Inflammatory macrophage treated with lipopolysaccharide for 1 hour (primary cell): ENCODE results near the gene ROR1.

Source experiments
- DNase-seq, 2 donors: peaks; one replicate each; pipeline ENCODE4 v3.0.0-alpha.2; 2020 to 2022

Gene ROR1

GRCh38 chr1:63981408-63981773 is 207.6 kb downstream of the ROR1 start:
- no peak for DNase-seq

GRCh38 chr1:63982201-63982600 is 208.4 kb downstream of the ROR1 start:
- DNase-seq = no peak

DNA sequence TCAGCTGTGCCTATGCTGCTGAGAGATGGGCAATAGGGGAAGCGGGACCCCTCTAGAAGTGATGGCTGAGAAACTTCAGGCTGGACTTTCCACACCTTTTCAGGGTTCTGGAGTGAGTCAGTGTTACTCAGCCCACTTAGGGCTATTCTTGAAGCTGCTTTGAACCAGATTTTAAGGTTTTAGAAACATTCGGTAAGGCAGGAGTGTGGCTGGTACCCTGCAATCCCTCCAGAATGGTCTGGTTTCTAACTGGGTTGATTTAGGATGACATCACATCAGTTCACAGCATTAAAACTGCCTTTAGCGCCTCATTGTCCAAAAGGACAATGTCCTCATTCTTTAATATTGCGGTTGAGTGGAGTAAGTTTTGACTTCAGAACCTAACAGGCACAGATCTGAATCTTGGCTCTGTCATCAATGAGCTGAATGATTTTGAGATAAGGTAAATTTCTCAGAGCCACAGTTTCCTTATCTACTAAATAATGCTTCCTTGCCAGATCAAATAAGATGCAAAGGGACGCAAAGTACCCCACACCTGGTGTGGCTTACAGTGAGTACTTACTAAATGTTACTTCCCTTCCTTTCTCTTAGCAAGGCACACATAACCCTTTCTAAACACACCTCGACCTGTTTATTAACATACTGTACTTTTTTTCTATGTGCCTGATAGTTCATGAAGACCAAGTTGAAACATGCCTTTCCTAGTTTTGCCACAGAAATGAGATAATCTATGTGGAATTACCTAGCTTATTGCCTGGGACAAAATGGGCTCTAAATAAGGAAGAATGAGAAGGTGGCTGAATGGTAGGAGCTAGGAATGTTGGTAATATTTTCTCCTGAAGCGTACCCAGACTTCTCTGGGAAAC is 209.8 kb downstream of the ROR1 start:
- DNase-seq = no peak

- DNase-seq = no peak
These were observed 210.6 kb downstream of the ROR1 start for GRCh38 chr1:63984257-63984929.

DNA sequence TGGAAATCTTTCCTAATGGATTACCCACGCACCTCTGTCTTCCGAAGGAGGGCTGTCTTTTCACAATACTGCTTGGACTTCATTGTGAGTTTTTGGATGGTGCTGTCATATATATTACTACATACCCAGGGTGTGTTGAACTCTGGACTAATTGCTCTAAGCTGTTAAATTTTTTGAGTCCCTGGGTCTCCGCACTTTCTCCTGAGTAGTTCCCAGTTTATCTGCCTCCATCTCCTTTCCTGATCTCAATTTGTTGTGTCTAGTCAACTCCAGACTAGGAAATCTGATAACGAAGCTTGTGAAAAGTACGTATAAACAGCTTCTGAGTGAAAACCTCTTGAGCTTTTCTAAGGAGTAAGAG is 211.1 kb downstream of the ROR1 start:
- DNase-seq = no peak

DNA sequence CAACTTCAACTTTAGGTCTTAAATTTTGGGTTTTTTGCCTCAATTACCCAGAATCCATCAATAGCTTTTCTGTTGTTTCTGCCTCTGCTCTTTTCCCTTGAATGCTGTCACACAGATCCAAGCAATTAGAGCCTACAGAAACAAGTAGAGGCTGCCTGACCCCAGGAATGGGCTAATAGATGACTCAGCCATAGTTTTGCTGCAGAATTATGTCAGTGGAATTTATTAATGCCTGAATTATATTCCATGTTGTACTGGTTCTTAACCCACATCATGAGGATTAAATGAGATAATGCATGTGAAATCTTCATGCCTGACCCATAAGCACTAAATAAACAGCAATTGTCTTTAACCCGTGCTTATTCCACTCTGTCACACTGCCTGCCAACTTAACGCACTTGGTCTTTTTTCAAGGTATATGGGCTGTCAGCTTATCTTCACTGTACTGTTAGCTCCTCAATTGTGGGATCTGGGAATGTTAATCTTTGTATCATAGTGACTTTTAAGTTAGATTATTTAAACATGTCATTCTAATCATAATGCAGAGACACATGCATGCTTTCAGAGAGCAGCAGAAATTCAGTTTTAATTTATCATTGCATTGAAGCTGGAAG is 213.3 kb downstream of the ROR1 start:
- no peak for DNase-seq

DNA sequence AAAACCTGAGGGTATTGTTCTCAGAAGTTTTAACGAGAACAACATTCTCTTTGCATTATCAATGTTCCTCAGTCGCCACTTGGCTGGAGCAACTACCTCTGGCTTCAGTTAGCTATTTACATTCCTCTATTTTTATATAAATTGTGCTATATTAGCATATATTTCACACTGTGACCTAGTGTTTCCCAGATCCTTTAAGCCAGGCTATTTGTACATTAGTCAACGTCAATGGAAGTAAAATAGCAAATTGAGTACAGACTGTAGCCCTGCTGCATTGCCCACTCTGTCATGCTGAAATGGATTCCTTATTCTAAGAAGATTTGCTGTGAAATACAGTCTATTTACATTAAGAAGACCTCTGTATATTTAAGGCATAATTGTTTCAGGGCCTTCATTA is 213.8 kb downstream of the ROR1 start:
- DNase-seq = no peak

DNA sequence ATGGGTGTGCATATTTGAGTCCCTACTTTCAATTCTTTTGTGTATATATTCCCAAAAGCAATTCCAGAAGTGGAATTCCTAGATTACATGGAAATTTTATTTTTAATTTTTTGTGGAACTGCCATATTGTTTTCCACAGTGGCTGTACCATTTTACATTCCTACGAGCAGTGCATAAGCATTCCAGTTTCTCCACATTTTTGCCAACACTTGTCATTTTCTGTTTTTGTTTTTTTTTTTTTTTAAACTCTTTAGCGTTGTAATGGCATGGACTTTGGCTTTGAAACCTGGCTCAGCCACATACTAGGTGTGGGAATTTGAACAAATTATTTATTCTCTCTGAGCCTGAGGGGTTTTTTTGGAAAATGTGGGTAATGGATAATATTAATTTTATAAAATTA is 215.1 kb downstream of the ROR1 start:
- DNase-seq = no peak

- no peak for DNase-seq
These were observed 217.9 kb downstream of the ROR1 start for GRCh38 chr1:63991685-63992084.

DNA sequence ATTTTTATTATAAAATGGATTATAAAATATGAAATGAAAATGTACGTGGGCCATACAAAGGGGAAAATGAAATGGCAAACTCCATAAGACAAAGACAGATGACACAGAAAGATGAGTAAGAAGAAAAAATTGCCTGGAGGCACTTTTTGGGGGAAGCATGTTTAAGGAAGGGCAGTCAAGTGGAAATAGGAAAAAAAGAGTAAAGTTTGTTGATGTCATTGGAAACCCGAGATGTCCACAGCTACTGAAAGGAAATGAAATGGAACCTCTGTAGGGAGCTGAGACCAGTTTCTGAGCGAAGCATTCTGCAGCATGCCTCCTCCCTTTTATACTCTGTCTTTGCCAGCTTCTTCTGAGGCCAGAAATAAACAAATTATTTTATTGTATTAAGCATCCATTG is 226.2 kb downstream of the ROR1 start:
- DNase-seq = no peak

DNA sequence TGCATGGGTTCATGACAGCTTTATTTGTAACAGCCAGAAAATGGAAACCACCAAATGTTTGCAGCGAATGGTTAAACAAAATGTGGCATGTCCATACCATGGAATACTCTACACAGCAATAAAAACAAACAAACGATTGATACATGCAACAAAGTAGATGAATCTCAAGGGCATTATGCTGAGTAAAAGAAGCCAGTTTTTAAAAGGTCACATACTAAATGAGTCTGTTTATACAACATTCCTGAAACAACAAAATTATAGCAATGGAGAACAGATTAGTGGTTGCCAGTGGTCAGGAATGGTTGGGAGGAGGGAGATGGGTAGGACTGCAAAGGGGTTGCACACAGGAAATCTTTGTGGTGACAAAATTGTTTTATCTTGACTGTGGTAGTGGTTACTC is 227.2 kb downstream of the ROR1 start:
- DNase-seq = no peak

DNA sequence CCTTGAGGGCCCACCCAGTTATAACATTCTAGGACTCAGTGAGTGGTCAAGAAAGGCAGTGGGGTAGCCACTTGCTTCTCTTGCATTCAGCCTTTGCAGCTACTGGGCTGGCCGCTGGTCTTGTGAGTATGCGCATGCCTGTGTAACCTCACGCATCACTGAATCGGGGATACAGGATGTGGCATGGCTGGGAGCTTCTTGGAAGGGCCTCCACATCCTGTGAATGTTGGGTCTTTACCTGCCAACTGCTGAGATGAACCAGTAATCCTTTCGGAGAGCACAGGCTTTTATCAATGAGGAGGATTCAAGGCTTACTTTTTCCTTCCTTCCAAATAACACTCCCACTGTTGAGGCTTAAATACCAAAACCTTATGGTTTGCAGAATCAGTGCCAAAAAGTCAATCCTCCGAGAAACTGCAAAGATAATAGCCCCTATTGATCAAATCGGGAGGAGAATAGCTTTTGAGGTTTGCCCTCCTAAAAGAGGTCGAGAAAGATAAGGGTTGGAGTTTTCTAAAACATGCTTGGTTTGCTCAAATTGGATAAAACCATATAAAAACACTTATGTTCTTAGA is 230.7 kb downstream of the ROR1 start:
- DNase-seq = no peak

GRCh38 chr1:64005801-64006200 is 232.0 kb downstream of the ROR1 start:
- no peak for DNase-seq

DNA sequence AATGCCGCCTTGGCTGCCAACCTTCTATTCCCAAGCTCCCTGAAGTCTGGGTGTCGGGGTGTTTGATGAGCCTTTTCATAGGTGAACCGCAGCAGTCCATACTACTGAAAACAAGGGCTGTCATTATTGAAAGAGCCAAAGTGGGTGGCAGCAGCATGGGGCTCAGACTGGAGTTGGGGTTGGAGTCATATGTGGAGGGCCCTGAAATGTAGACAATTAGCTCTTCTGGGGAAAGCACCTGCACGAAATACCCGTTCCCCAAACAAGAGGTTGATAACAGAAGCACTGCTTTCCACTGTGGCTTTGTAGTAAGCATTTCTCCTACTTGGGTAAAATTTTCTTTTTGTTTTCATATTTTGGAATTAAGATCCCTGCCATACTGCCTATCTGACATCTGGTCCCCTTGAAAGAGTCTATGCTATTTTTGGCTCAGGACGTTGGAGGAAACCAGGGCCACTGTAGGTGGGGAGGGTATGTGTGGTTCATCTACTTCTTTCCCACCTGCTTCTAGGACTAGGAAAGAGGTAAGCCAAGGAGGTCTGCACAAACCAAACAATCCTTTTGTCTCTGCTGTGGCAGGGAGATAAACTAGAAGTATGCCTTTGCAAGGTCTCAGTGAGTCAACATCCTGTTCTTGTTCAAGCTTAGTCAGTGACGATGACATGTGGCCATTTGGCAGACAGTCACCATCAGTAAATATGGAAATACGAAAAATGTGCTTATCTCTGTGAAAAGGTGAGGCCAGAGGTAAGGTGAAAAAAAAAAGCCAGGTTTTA is 232.6 kb downstream of the ROR1 start:
- DNase-seq = no peak

DNA sequence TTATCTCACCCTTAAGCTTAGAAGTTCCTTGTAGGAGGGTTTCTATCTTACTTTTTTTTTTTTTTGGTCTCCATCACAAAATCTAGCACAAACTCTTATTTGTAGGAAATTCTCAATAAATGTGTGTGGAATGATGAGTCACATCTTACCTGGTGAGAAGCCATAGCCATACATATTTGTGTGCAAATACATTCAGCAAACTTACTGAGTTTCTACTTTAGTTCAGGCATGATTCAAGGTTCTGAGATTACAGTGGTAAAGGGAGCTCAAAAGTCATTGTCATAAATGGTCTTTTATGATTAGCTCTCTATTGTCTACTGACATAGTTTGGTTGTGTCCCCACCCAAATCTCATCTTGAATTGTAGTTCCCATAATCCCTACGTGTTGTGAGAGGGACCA is 236.5 kb downstream of the ROR1 start:
- DNase-seq = no peak

DNA sequence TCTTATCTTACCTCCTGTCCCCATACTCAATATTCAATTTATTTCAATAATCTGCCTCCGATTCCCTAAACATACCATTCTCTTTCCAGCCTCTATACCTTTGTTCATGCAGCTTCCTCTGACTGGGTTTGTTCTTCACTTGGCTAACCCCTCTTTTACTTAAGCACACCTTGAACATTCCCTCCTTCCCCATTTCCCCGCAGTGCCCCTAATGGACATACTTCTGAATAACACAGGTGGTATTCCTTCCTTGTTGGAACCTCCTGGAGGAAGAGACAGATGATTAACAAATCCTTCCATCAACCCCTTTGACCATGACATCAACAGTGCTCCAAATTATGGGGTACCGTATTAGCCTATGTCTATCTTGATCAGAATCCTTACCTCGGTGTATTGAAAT is 239.6 kb downstream of the ROR1 start:
- DNase-seq = no peak

DNA sequence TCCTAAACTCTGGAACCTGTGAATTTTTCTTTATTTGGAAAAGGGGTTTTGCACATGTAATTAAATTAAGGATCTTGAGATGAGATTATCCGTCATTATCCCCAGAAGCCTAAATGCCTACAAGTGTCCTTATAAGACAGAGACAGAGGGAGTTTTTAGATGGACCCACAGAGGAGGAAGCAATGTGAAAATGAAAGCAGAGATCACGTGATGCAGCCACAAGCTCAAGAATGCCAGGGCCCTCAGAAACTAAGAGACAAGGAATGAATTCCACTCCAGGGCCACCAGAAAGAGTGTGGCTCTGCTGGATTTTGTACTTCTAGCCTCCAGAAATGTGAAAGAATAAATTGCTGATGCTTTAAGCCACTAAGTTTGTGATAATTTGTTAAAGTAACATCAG is 246.0 kb downstream of the ROR1 start:
- peak; percentile 9 for DNase-seq

GRCh38 chr1:64021066-64021465 is 247.2 kb downstream of the ROR1 start:
- DNase-seq = no peak

- DNase-seq = no peak
These were observed 251.2 kb downstream of the ROR1 start for GRCh38 chr1:64025051-64025450.

- DNase-seq = no peak
These were observed 255.2 kb downstream of the ROR1 start for GRCh38 chr1:64029037-64029436.

- DNase-seq = no peak
These were observed 256.6 kb downstream of the ROR1 start for GRCh38 chr1:64030411-64030810.

DNA sequence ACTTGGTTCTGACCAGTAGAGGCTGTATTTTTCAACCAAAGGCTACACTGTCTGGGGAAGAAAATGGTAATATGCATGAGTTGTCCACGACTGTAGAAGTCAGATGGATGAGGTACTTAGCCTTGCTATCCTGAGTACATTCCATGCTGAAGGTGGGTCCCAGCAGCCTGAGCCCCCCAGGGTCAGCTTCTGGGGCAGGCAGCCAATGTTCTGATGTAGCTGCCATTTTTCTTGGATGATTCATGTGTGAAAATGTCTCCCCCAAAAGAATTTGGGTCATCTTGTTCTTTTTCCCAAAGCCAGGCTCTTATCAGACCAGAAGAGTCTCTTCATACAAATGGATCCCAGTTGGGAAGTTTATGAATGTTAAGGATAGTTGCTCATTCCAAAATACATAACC is 257.4 kb downstream of the ROR1 start:
- DNase-seq = no peak

DNA sequence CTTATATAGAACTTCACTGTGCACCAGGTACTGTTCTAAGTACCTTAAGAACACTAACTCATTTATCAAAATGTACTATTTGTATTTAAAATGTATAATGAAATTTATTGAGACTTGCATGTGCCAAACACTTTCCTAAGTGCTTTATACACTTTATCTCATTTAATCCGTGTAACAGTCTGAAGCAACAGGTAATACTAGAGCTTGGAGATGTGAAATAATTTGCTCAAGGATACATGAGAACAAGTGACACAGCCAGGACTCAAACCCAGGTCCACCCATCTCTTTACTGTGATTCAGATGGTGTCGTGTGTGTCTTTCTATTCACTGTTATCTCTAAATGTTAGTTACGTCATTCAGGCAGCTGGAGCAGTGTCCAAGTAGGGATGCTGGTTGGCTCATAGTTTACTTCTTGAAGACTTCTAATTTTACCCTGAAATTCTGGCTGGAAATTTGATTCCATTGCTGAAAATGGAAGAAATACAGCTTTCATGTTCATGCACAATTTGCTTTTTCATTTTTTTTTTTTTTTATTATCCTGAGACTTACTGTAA is 259.9 kb downstream of the ROR1 start:
- no peak for DNase-seq
